Measurements from ENCODE around the gene TTC7B.

GRCh38 chr14:90539996-90540395 lies 276.2 kb downstream of the TTC7B start:
- no peak for TF ChIP-seq CTCF (IDR thresholded peaks at IDR 0.05)
- no peak for TF ChIP-seq POLR2A (IDR thresholded peaks at IDR 0.05)
- no peak for TF ChIP-seq POLR2AphosphoS5 (IDR thresholded peaks at IDR 0.05)

Measured in prostate gland (tissue), 2 donors.